Right lobe of liver (tissue), 6 donors: ENCODE results near the gene NOA1. TPM values are rescaled to one million over a fixed set of nuclear protein-coding genes. Genes with fewer than 3 reads are reported as not detected.
"Not testable (repeated sequence)": the region's sequence is repeated elsewhere in the genome, so short reads cannot be mapped to it uniquely, and the experiment has no call there.

Experiments
- ATAC-seq, 4 donors: fragments of 200-7000 bp; cut with Tn5 transposase; one replicate each; pipeline ENCODE4 v1.9.1; 2020; ENCODE audit warnings: mild to moderate bottlenecking in 4 of 4, moderate library complexity in 4 of 4
- DNase-seq, 3 donors: peaks; one replicate each; pipeline ENCODE4 v3.0.0-alpha.2; 2020
- H3K27ac ChIP-seq, 3 donors: fragments of 200-600 bp; one replicate each; pipeline ENCODE4 v1.8.0; 2022
- H3K27me3 ChIP-seq, 2 donors: fragments of 200-600 bp; one replicate each; pipeline ENCODE4 v1.8.0; 2022
- H3K36me3 ChIP-seq, 4 donors: fragments of 200-600 bp; sonication (generic) in 1 of 4; one replicate each; pipeline versions ENCODE4 v1.5.1 to v1.8.0; 2017 to 2022; ENCODE audit warnings: control low read depth in 1 of 4
- H3K4me1 ChIP-seq, 4 donors: fragments of 200-600 bp; sonication (generic) in 1 of 4; one replicate each; pipeline versions ENCODE4 v1.5.1 to v1.8.0; 2017 to 2022; ENCODE audit warnings: control low read depth in 1 of 4
- H3K4me3 ChIP-seq, 3 donors: fragments of 200-600 bp; one replicate each; pipeline ENCODE4 v1.8.0; 2022
- H3K9me3 ChIP-seq, 4 donors: fragments of 200-600 bp; sonication (generic) in 1 of 4; one replicate each; pipeline versions ENCODE4 v1.5.1 to v1.8.0; 2017 to 2022; ENCODE audit warnings: control low read depth in 1 of 4
- CTCF ChIP-seq, 4 donors: fragments of 200-600 bp in 3 of 4; fragments of 450-650 bp in 1 of 4; IDR thresholded peaks; one replicate each; pipeline versions ENCODE4 v1.5.1 to v1.8.0; 2016 to 2022; ENCODE audit warnings: antibody characterized with exemption in 4 of 4, mild to moderate bottlenecking in 2 of 4
- POLR2A ChIP-seq: fragments of 450-650 bp; IDR thresholded peaks from one replicate; pipeline ENCODE4 v1.6.1; 2017; ENCODE audit warnings: antibody characterized with exemption, mild to moderate bottlenecking
- WGBS: methylation state at CpG from one replicate; pipeline ENCODE4 v1.1.6; 2018; ENCODE audit warnings: low coverage, low lambda C conversion rate; ENCODE audit not compliant: insufficient coverage; ENCODE audit errors: missing lambda C conversion rate; 5-methylcytosine and 5-hydroxymethylcytosine counted together
- intact Hi-C, 2 donors: fragments of 100-400 bp; cut with DNase I; formaldehyde crosslinking; loops; one replicate each; pipeline versions ENCODE4 v1.11.2 to v1.14.1; 2022
- small RNA-seq, 2 experiments: library from RNA; depleted of rRNA; stranded (forward); fragments of <200 nt; gene quantifications; one replicate each; pipeline ENCODE3, GENCODE V24; 2016
- total RNA-seq, 6 experiments: library from RNA; depleted of rRNA in 2 of 6; stranded (reverse); fragments of >200 nt in 2 of 6; fragmentation: NEBNext Ultra II Directional in 3 of 6; extraction: Animal tissue kit (Norgen Biotek cat#: 25700) in 3 of 6; gene quantifications; one replicate each; pipeline versions ENCODE4 v1.1.0 to v1.2.4, GENCODE V29; 2016 to 2023
- donor health status: DM: no; HTN: yes; CAD: no.
- donor health status: DM: no; HTN: no; CAD: no.
- donor health status: DM: no; HTN: no; CAD: no.
- donor health status: DM: no; HTN: yes; CAD: no.
- donor health status: DM: no; HTN: yes; CAD: no.

Gene NOA1
- total RNA-seq, 6 experiments from 2014 or later = 4.7 to 12.7 (median 5.8) TPM

GRCh38 chr4:56927196-56927595, 50.2 kb downstream of the NOA1 start:
- WGBS = 95% methylated on average over 2 of the region's 2 CpGs
- DNase-seq (no peak), ATAC-seq (no peak)
- peaks cover 0 to 34% (median 17%) of the 10 kb centered on the region in 4 donors for H3K36me3 ChIP-seq
- H3K4me3 ChIP-seq = no peak overlapping the region
- intact Hi-C loops = no loop called here
- no peaks in the 10 kb centered on the region for H3K4me1 ChIP-seq
- TF ChIP-seq CTCF (IDR thresholded peaks at IDR 0.05) (no peak), POLR2A (no peak)
- H3K9me3 ChIP-seq = no peaks in the 10 kb centered on the region
- no peak overlapping the region for H3K27ac ChIP-seq
- no peaks in the 10 kb centered on the region for H3K27me3 ChIP-seq

- ATAC-seq, intact Hi-C loops, H3K27ac ChIP-seq, H3K36me3 ChIP-seq, DNase-seq, H3K4me3 ChIP-seq, H3K9me3 ChIP-seq, H3K27me3 ChIP-seq: not testable (repeated sequence)
- H3K4me1 ChIP-seq = peaks cover 0 to 22% (median 3%) of the 10 kb centered on the region in 4 donors
- 96% methylated on average over 7 of the region's 12 CpGs for WGBS
These were observed 62.4 kb downstream of the NOA1 start for GRCh38 chr4:56914977-56915376.

- peaks cover 0 to 26% (median 3%) of the 10 kb centered on the region in 4 donors for H3K4me1 ChIP-seq
- ATAC-seq (no peak), DNase-seq (no peak)
- peaks cover 0 to 6% (median 0%) of the 10 kb centered on the region in 4 donors for H3K36me3 ChIP-seq
- no peak overlapping the region for H3K27ac ChIP-seq
- TF ChIP-seq POLR2A (no peak), CTCF (IDR thresholded peaks at IDR 0.05) (no peak)
- 69% methylated on average over 3 of the region's 3 CpGs for WGBS
- no peaks in the 10 kb centered on the region for H3K9me3 ChIP-seq
- intact Hi-C loops = no loop called here
- H3K4me3 ChIP-seq = no peak overlapping the region
- H3K27me3 ChIP-seq = no peaks in the 10 kb centered on the region
These were observed 63.1 kb downstream of the NOA1 start for GRCh38 chr4:56914336-56914735.

Small RNAs within 50 kb of the gene (small RNA-seq; reads per million reads assigned to genes)
- gene RNU6-998P = 0 reads per million in 2 experiments

Other genes with a start within 250 kb of the NOA1 start
- gene SPINK2, start 155.9 kb downstream of the NOA1 start, total RNA-seq = not detected
- 10 to 100 TPM; 10.6 to 19.3 (median 16.4) TPM for gene REST, start 69.7 kb downstream of the NOA1 start, total RNA-seq
- 10 to 100 TPM; 24.6 to 37.1 (median 27.3) TPM for gene POLR2B, start 1.3 kb upstream of the NOA1 start, total RNA-seq
- 100 to 1,000 TPM in 5 of 6 experiments, 10 to 100 TPM in 1; 46.2 to 347 (median 163) TPM for gene IGFBP7, start 132.8 kb upstream of the NOA1 start, total RNA-seq